Embryonic facial prominence (tissue), 1 donor: ENCODE results near the gene RFLNA.
"Not testable (repeated sequence)": the region's sequence is repeated elsewhere in the genome, so short reads cannot be mapped to it uniquely, and the experiment has no call there.

Experiments used
- DNase-seq: peaks from one replicate; pipeline ENCODE4 v3.0.0-alpha.2; 2016; ENCODE audit errors: extremely low spot score

RFLNA gene

DNA sequence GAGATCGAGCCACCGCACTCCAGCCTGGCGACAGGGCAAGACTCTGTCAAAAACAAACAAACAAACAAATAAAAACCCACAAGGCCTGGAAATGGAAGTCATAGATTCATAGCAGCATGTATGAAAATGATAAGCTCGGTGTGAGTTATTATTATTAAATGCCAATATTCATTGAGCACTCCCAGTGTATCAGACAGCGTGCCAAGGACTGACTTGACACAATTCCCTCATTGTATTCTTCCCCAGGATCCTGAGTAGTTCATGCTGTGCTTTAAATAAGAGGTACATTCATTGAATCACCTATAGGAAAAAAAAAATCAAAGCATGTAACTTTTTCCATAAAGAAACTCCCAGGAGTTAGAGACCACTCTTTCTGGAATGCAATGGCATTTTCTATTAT, 12.6 kb upstream of the RFLNA start:
- DNase-seq: no peak

DNA sequence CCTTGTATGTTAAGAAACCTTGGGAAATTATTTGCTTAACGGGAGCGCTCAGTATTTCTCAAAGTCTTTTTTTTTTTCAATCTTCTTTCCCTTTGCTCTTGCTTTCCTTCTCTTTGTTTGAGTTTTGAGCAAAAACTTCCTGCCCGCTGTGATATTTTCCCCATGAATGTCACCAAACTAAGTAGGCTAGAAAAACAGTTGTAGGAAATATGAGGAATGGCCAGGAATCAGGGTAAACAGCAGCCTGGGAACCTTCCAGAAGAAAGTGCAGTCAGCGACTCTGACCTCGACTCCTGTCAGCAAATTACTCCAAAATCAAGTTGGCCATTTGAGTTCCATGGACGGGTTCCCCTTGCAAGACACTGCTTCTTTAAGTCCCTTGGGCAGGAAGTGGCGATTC, 11.6 kb upstream of the RFLNA start:
- DNase-seq: no peak

DNA sequence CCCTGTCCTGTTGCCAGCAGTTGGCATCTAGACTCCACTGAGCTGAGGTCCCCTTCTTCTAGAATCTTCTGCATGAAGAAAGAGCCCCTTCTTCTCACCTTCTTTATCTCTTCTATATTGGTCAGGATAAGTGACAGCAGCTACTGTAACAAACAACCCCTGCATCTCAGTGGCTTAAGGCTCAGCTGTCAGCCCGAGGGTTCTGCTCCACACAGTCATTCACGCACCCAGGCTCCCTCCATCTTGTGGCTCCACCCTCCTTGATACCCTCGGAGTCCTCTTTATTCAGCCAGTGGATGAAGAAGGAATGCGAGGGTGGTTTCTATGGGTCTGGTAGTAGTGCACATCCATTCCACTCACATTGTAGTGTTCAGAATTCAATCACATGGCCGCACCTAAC, 10.5 kb upstream of the RFLNA start:
- DNase-seq: no peak

DNA sequence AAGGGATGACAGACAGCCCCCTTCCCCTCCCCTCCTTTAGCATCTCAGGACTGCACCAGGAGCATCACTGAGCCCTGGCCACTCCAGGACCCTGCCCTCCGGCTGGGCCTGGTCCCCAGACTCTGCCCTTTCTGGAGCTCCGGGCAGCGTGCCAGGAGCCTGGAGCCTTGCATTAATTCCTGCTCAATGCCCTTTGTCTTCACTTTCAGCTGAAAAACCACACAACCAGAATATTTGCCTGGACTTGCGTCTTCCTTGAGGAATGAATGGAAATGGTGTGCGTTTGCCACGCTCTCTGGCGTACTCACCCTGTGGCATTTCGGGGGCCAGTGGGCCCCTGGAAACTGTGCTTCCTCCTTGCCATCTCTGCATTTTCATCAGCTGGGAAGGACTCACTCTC, 8.5 kb upstream of the RFLNA start:
- no peak for DNase-seq

DNA sequence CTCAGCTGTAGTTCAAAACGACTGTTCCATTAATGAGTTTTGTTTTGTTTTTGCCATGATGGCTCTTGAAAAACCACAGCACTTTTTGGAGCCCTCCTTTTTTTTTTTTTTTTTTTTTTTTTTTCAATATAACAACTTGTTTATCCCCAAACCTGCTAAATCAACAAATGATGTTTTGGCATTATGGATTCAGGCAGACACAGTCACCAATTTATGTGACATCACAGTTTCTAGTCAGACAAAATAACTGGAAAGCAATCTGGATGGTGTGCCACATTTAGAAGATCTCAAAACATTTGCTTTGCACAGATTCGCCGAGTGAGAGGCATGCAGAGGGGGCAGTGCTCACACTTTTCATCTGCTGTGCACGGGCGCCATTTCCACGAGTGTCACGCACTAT, 7.9 kb upstream of the RFLNA start:
- DNase-seq: no peak

DNA sequence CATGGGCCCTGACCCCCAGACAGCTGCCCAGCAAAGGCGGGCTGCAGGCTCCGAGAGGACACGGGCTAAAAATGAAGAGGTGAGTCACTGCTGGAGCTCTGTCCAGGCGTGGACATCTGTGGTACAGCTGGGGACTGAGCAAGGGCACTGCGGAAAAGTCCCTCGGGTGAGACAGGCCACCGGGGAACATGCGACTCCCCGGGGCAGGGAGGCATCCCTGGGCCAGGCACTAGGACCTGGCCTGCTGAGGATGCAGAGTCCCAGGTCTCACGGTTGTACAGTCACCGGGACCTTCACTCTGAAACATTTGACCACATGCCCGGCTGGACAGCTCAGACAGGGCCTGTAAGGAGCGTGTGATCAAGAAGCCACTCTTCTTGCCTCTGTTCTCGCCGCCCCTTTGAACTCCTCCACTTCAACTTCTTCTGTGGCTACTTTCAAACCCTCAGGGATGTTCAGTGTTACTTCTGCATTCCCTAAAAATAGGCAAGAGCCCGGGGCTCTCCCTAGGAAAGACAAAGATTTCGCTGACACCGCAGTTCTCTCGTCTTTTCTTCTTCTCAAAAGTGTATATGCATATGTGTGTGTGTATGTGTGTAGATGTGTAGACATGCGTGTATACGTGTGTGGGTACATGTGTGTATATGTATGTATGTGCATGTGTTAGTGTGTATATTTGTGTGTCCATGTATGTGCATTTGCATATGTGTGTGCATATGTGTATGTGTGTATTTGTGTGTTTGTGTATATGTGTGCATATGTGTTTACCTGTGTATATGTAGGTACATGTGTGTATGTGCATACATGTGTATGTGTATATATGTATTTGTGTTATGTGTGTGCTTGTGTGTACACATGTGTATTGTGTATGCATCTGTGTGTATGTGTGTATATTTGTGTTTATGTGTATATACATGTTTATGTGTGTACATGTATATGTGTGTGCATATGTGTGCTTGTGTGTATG, 5.0 kb upstream of the RFLNA start:
- no peak for DNase-seq

DNA sequence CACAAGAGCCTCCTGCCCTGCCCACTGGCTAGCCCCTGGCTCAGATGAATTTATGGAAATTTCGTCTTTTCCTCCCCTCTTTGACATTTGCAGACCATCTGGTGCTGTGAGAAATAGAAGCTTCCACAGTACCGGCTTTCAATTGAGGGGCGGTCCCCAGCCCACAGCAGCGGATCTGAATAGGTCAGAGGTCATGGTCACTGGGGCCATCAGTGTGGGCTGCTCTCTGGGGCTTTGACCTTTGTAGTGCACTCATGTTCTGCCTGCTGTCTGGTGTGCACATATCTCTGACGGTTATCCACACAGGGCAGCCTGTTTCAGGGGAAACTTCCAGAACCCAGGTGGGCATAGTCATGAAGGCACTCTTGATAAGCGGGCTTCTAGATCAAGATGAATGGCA, 2.5 kb upstream of the RFLNA start:
- DNase-seq: no peak

DNA sequence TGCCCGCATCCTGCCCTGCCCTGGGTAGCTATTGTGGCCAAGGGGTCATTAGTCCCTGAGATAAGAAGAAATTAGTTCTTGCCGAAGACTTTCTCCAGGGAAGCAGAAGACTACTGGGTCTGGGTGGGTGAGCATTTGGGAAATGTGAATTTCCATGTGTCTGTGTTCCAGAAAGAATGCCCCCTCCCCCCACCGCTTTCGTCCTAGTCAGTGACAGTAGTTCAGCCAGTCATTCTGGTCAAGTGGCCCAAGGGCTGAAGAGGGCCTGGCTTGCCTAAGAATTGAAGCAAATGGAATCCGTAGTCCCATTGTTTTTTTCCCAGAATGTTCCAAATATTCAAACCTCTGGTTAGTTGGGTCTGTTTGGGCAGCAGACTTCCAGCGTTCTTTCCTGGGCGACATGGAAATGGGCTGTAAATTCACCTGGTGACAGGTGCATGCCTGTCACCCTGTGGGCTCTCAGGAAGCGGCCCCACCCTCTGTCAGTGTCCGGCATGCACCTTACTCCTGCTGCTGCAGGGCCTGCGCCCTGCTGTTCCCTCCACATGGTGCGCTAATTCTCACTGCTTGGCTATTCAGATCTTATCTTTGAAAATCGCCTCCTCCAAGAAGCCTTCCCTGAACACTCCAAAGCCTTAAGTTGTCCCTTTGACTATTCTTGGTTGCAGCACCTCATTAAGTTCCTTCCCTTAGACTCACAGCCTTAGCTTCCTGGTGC, 1.4 kb upstream of the RFLNA start:
- no peak for DNase-seq

DNA sequence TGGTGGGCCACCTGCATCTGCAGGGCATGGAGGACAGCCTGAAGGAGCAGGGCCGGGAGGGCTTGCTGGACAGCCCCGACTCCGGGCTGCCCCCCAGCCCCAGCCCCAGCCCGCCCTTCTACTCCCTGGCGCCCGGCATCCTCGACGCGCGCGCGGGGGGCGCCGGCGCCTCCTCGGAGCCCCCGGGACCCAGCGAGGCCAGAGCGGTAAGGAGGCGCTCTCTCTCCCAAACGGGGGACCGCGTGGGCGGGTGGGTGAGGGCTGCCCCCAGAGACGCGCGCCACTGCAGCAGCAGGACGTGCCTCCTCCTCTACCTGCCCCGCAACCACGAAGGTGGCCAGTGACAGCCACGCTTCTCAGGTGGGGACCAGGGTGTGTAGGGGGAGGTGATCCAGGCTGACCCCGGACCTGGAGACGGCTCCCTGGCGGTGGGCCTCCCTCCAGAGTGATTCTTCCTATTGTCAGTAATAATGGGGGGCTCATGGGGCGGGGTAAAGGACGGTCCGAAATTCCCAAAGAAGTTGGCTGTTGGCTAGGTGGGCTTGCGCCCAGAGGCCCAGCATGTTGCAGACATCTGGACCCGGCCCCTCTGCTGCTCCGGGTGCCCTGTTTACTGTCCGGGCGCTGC, 652 bp downstream of the RFLNA start:
- no peak for DNase-seq

DNA sequence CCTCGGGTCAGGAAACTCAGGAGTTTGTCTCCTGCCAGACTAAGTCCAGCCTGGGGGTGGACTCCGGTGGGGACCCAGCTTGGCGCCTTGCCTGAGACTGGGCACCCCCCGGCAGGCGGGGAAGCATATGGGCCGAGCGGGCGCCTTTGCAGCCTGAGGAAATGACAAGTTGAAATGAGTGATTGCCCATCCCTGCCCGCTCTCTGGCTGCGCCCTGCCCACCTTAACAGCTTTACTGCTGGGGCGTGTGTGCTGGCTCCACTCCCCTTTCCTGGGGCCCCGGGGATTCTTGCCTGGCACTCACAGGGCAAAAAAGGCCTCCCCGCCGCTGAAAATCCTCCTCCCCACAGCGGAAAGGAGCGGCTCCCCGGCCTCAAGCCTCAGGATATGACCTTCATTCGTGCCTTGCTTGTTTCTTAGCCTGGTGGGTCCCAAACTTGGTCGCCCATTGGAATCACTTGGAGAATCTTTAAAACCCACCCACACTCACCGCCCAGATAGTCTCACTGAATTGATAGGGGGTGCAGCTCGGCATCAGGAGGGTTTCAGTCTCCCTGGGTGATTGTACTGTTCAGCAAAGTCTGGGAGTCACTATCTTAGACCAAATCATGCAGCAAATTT, 1.5 kb downstream of the RFLNA start:
- DNase-seq: no peak

DNA sequence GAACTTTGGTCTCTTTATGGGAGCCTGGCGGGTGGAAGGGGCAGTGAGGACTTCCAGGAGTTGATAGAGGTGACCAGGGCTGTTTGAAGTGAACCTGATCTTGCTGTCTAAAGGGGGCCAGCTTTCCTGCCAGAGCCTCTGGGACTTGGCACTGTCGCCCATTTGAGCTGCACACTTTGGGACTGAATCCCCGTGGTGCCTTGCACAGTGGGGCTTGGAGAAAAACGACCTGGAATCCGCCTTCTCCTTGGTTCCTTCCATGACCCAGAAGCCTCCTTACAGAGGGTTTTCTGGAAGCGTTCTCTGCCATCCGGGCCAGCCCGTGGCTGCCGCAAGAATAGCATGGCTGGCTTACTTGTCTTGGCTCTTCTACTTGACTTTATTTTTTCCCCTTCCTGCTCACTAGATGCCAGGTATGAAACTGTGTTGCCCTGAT, 2.0 kb downstream of the RFLNA start:
- no peak for DNase-seq

DNA sequence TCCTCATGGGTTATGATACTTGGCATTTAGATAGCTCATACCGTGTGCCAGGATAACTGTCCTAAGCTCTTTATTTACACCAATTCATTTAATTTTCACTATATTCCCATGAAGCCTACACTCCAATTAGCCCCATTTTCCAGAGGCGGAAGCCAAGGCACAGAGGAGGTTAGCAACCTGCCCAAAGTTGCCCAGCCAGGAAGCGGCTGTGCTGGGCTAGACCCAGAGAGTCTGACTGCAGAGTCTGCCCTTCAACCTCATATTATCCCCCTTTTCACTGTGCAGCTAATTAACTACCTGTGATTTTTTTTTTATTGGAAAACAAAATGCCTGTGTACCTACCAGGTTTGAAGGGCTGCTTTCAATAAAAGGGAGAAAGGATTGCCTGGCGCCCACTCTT, 2.5 kb downstream of the RFLNA start:
- DNase-seq: no peak

DNA sequence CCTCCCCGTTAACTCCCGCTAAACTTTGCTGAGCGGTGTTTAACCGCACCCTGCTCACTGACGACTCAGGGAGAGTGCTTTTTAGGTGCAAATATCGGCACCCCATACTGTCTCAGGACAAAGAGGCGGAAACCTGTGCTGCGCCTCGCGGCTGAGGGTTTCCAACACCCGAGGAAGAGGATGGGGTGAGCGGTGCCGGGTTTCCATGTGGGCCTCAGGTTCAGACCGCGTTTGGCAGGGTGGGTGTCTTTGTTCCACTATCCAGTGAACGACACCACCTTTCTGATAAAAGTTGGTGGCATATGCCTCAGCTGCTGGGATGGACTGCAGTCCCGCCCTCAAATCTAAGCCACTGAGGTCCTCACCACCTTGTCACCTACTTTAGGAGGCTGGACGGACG, 3.0 kb downstream of the RFLNA start:
- no peak for DNase-seq

DNA sequence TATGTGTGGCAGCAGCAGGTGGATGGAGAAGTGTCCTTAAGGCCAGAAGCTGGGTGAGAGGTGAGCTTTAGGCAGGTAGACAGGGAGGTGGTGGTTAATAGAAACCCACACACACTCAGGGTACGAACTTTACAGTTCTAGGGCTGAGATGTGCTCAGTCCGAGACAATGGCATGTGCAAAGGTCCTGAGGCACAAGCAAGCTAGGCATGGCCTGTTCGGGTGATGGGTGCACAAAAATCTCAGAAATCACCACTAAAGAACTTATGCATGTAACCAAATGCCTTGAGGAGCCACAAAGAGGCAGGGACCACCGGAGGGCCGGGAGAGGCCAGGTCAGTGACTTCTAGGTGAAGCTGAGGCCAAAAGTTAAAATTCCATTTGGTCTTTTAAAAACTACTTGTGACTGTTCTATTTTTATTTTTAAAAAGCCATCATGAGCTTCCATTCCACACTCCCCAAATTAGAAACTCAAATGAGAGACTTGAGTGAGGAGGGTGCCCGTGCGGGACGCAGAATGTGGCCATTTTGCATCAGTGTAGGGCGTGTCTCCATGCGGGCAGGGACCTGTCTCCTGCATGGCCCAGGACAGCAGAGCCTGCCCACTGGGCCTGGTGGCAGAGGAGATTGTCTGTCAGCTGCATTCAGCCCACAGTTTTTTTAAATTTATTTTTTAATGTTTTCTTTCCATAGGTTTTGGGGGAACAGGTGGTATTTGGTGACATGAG, 4.0 kb downstream of the RFLNA start:
- no peak for DNase-seq

DNA sequence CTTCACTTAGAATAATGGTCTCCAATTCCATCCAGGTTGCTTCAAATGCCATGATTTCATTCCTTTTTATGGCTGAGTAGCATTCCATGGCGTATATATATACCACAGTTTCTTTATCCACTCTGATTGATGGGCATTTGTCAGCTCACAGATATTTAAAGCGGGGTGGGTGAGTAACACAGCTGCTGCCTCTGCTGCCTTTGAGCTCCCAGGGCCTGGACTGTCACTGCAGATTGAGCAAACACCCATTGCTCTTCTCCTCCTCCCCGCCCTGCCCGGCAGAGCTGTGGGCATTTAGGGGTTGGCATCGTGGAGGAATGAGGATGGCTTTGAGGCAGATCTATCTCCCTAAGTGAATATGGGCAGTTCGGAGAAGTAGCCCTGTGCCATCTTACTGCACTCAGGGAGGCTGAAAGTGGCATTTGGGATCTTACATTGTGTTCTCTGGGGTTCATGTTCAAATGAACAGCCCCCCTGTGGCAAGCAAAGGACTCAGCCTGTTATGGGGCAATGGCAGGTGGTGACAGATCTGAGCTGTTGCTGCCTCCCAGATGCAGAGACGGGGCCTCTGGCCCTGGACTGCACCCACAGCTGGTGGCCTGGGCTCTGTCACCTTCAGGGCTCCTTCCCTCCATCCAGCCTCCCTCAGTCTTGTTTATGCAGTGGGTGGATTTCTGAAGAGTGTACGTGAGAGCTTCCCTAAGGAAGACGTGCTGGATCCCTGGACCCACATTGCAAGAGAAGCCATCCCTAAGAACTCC, 4.9 kb downstream of the RFLNA start:
- DNase-seq: no peak

DNA sequence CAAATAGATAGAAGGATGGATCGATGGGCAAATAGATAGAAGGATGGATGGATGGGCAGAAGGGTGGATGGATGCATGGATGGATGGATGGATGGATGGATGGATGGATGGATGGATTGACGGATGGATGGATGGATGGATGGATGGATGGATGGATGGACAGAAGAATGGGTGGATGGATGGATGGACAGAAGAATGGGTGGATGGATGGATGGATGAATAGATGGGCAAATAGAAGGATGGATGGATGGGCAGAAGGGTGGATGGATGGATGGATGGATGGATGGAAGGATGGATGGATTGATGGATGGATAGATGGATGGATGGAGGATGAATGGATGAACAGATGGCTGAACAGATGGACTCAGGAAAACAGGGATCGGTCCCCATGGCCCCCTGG, 5.8 kb downstream of the RFLNA start:
- not testable (repeated sequence) for DNase-seq

DNA sequence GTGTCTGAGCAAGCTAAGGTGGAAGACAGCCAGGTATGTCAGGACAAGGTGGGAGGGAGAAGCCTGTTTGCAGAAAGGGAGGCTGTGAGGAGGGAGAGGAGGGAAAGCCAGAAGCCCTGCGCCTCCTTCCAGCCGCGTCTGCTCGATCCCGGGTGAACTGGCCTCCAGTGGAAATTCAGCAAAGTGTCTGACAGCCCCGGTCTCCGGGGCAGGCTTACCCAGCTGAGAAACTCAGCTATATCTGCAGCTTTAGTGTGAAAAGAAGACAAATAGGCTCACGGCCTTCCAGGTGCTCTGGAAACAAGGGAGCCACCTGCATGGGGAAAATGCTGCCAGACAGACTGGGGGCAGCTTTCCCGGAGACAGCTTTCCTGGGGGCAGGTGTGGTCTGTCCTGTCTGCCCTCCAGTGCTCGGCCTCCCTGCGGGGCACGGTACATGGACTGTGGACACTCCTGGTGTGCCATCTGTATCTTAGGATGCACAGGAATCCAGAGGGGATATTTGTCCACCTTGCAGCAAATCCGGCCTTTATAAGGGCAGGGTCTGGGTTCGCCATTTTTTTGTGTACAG, 6.3 kb downstream of the RFLNA start:
- no peak for DNase-seq

DNA sequence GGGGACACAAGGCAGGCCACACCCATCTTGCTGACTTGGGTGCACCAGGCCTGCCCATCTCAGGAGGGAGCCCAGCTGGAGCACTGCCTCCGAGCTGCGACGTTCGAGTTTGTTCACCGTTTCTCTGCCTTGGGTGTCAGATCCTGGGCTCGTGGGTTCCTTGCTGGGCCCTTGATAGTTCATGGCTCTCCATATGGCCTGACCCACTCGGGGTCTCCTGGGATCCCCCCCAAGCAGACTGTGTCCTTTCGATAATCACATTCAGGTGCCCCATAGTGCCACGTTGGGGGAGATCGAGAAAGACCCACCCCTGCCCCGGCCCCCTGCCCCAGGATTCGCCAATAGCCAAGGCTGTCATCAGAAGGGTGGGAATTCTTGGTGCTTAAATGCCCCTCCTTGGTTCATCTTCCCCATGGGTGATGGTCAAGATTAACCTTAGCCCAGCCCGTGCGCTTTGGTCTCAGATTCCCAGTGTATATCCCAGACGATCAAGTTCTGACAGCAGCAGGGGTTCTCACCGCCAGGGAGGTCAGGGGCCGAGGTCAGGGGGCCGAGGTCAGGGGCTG, 7.4 kb downstream of the RFLNA start:
- no peak for DNase-seq

DNA sequence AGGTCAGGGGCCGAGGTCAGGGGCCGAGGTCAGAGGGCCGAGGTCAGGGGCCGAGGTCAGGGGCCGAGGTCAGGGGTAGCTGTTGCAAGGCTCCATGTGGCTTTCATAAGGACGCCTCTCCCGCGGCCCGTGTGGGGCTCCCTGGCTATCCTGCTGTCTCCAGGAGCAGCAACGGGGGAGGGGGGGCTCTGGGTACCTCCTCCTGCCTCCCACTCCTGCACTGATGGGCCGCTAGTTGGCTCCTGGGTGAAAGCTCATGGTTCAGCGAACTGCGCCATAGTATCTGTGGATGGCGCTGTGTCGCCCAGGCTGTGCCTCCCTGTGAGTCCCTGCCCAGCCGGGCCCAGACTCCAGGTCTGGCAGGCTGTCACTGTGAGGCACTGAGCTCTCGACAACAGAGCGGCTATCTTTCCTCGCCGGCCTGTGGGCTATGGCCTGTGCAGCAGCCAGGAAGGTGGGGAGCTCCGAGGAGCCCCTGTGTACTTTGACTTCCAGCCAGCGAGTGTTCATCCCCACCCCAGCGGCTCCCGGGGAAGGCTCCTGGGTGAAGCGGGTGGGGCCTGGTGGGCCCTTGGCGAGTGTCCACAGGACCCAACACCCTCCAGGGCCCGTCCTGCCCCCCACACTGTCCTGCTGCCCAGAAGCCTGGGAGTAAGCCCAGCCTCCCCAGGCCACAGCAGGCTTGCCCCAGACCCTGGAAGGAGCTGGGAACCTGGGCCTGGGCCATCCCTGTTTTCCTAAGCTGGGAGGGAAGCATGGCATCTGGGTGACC, 8.1 kb downstream of the RFLNA start:
- no peak for DNase-seq
